Measurements from ENCODE around the gene VSIG2.
A peak's percentile ranks its signal among the peaks of the same experiment; 100 is the strongest.

VSIG2 gene

DNA sequence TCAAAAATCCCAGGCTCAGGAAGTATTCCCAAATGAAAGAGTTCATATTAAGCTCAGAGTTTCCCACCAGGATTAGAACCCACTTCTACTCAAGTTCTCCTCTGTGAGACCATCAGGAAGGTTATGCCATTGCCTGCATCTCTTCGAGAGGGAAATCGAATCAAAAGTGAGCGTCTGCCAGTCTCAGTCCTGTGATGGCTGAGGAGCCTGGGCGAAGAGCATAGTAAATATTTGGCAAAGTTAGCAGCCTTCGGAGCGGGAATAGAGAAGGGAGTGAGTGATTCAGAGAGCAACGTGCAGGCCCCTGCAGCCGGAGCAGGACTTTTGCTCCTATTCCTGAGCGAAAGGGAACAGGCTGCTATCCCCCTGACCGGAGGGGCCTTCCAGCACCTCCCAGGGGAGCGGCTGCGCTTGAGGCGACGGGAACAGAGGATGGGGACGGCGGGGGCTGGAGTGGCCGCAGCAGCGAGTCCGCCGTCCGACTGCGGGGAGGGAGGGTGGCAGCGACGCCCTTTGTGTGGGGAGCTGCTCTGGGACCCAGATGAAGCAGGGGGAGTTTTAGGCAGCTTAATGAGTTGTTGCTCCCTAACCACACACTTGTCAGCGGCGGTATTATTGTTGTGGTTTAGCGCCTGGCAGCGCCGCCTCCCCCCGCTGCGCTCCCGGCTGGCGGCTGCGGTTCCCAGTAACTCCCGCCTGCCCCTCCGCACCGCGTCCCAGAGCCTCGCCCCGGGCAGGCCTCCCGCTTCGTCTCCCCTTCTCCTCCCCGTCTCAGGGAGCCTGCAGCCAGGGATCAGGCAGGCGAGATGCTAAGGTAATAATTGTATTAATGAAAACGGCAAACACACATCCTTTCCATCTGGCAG, 34.0 kb downstream of the VSIG2 start:
- no peak for TF ChIP-seq YY1 (IDR thresholded peaks at IDR 0.05; ENCODE audit: insufficient read depth, insufficient read length)
- no peak for TF ChIP-seq SUZ12 (IDR thresholded peaks at IDR 0.05; ENCODE audit: extremely low read depth, insufficient read depth, insufficient read length)
- no peak for TF ChIP-seq ZNF274 (IDR thresholded peaks at IDR 0.05; ENCODE audit: low read depth, low read length)
- peaks cover 89% of the 10 kb centered on the region for H3K27me3 ChIP-seq (ENCODE audit: insufficient read depth, insufficient read length)
- H3K4me1 ChIP-seq (ENCODE audit: insufficient read depth, insufficient read length) = peaks cover 4% of the 10 kb centered on the region
- peak overlapping the region; percentile 25 for H3K9ac ChIP-seq (ENCODE audit: insufficient read length, low read depth)
- H3K4me3 ChIP-seq (ENCODE audit: insufficient read length, low read depth) = peak overlapping the region; percentile 35
- no peaks in the 10 kb centered on the region for H3K36me3 ChIP-seq (ENCODE audit: insufficient read depth, insufficient read length, low read length)
- DNase-seq (ENCODE audit: low read depth, low spot score) = no peak
- no peaks in the 10 kb centered on the region for H3K9me3 ChIP-seq (ENCODE audit: insufficient read depth, low read length)

- peaks cover 3% of the 10 kb centered on the region for H3K4me1 ChIP-seq (ENCODE audit: insufficient read depth, insufficient read length)
- no peaks in the 10 kb centered on the region for H3K9me3 ChIP-seq (ENCODE audit: insufficient read depth, low read length)
- TF ChIP-seq ZNF274 (IDR thresholded peaks at IDR 0.05; ENCODE audit: low read depth, low read length) (no peak), YY1 (IDR thresholded peaks at IDR 0.05; ENCODE audit: insufficient read depth, insufficient read length) (no peak), SUZ12 (IDR thresholded peaks at IDR 0.05; ENCODE audit: extremely low read depth, insufficient read depth, insufficient read length) (no peak)
- H3K4me3 ChIP-seq (ENCODE audit: insufficient read length, low read depth) = peak overlapping the region; percentile 35
- no peak for DNase-seq (ENCODE audit: low read depth, low spot score)
- H3K9ac ChIP-seq (ENCODE audit: insufficient read length, low read depth) = no peak overlapping the region
- no peaks in the 10 kb centered on the region for H3K36me3 ChIP-seq (ENCODE audit: insufficient read depth, insufficient read length, low read length)
- peaks cover 83% of the 10 kb centered on the region for H3K27me3 ChIP-seq (ENCODE audit: insufficient read depth, insufficient read length)
These were observed 34.7 kb downstream of the VSIG2 start for GRCh38 chr11:124717421-124717785.

DNA sequence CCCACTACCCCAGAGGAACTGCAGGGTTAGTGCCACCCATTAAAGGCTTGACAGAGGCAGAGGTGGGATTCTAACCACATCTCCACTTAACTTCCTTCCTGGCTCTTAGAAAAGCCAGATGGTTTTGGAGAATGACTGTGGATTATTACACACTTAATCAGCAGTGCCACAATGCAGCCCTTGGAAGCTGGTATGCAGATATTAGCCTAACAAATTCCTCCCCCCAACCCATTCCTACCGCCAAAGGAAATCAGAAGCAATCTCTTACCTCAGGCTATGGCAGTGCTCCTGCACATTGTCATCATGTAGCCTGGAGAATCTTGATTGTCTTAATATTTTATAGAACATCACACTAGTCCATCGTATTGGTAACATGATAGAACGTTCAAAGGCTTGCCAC, 35.5 kb downstream of the VSIG2 start:
- DNase-seq (ENCODE audit: low read depth, low spot score) = no peak
- peaks cover 2% of the 10 kb centered on the region for H3K4me1 ChIP-seq (ENCODE audit: insufficient read depth, insufficient read length)
- H3K36me3 ChIP-seq (ENCODE audit: insufficient read depth, insufficient read length, low read length) = no peaks in the 10 kb centered on the region
- no peak overlapping the region for H3K4me3 ChIP-seq (ENCODE audit: insufficient read length, low read depth)
- peaks cover 75% of the 10 kb centered on the region for H3K27me3 ChIP-seq (ENCODE audit: insufficient read depth, insufficient read length)
- TF ChIP-seq SUZ12 (IDR thresholded peaks at IDR 0.05; ENCODE audit: extremely low read depth, insufficient read depth, insufficient read length) (no peak), ZNF274 (IDR thresholded peaks at IDR 0.05; ENCODE audit: low read depth, low read length) (no peak), YY1 (IDR thresholded peaks at IDR 0.05; ENCODE audit: insufficient read depth, insufficient read length) (no peak)
- no peak overlapping the region for H3K9ac ChIP-seq (ENCODE audit: insufficient read length, low read depth)
- H3K9me3 ChIP-seq (ENCODE audit: insufficient read depth, low read length) = no peaks in the 10 kb centered on the region

DNA sequence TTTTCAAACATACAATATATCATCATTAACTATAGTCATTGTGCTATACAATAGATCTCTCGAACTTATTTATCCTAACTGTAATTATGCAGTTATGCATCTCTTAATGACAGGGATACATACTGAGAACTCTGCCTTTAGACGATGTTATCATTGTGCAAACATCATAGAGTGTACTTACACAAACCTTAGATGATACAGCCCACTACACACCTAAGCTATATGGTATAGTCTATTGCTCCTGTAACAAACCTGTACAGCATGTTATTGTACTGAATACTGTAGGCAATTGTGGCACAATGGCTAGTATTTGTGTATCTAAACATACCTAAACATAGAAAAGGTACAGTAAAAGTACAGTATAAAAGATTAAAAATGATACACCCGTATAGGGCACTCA, 39.7 kb downstream of the VSIG2 start:
- Histone ChIP-seq H3K9me3 (ENCODE audit: insufficient read depth, low read length) (no peaks in the 10 kb centered on the region), H3K4me3 (ENCODE audit: insufficient read length, low read depth) (no peak overlapping the region), H3K36me3 (ENCODE audit: insufficient read depth, insufficient read length, low read length) (no peaks in the 10 kb centered on the region), H3K27me3 (ENCODE audit: insufficient read depth, insufficient read length) (peaks cover 34% of the 10 kb centered on the region), H3K9ac (ENCODE audit: insufficient read length, low read depth) (no peak overlapping the region), H3K4me1 (ENCODE audit: insufficient read depth, insufficient read length) (peaks cover 2% of the 10 kb centered on the region)
- TF ChIP-seq ZNF274 (IDR thresholded peaks at IDR 0.05; ENCODE audit: low read depth, low read length) (no peak), SUZ12 (IDR thresholded peaks at IDR 0.05; ENCODE audit: extremely low read depth, insufficient read depth, insufficient read length) (no peak), YY1 (IDR thresholded peaks at IDR 0.05; ENCODE audit: insufficient read depth, insufficient read length) (no peak)
- DNase-seq (ENCODE audit: low read depth, low spot score) = no peak

DNA sequence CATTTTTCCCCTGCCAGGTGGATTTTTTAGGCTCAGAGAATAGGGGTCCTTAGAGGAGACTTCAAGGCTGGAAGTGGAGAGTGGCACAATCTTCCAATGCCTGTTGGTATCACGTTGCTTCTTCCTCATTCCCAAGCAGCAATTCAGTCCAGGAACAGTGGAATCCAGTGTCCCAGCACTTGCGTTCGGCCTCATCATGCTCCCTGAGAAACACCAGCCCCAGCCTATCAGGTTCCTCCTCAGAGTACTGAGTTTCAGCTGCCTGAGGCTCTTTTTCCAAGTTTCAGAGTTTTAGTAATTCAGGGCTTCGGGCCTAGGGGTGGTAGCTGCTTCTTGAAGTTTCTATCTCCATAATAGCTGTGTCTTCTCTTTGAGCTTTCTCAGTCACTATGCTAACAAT, 44.2 kb downstream of the VSIG2 start:
- DNase-seq (ENCODE audit: low read depth, low spot score) = no peak
- no peaks in the 10 kb centered on the region for H3K4me1 ChIP-seq (ENCODE audit: insufficient read depth, insufficient read length)
- H3K27me3 ChIP-seq (ENCODE audit: insufficient read depth, insufficient read length) = no peaks in the 10 kb centered on the region
- no peaks in the 10 kb centered on the region for H3K36me3 ChIP-seq (ENCODE audit: insufficient read depth, insufficient read length, low read length)
- TF ChIP-seq ZNF274 (IDR thresholded peaks at IDR 0.05; ENCODE audit: low read depth, low read length) (no peak), YY1 (IDR thresholded peaks at IDR 0.05; ENCODE audit: insufficient read depth, insufficient read length) (no peak), SUZ12 (IDR thresholded peaks at IDR 0.05; ENCODE audit: extremely low read depth, insufficient read depth, insufficient read length) (no peak)
- peak overlapping the region; percentile 4 for H3K4me3 ChIP-seq (ENCODE audit: insufficient read length, low read depth)
- H3K9ac ChIP-seq (ENCODE audit: insufficient read length, low read depth) = no peak overlapping the region
- 0 out of 2 replicates have a peak, but pooled peaks cover 6% of the 10 kb centered on the region for H3K9me3 ChIP-seq (ENCODE audit: insufficient read depth, low read length)

DNA sequence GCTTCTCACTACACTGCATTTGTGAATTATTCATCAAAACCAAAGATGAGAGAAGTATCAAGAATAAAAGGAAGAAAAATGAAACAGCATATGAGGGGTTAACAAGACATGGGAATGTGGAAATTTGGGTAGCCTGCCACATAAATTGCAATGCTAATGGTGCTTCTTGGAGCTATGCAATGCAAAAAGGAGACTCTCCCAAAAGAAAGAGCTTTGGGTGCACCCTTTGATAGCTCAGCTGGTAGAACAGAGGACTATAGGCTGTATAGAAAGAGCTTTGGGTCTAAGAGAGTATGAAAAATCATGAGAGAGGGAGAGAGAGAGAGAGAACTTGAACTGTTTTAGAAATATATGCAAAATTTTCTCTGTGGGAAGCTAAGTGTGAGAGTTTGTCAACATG, 52.0 kb downstream of the VSIG2 start:
- Histone ChIP-seq H3K36me3 (ENCODE audit: insufficient read depth, insufficient read length, low read length) (no peaks in the 10 kb centered on the region), H3K27me3 (ENCODE audit: insufficient read depth, insufficient read length) (no peaks in the 10 kb centered on the region), H3K4me3 (ENCODE audit: insufficient read length, low read depth) (no peak overlapping the region), H3K4me1 (ENCODE audit: insufficient read depth, insufficient read length) (no peaks in the 10 kb centered on the region), H3K9me3 (ENCODE audit: insufficient read depth, low read length) (0 out of 2 replicates have a peak, but pooled peaks cover 9% of the 10 kb centered on the region), H3K9ac (ENCODE audit: insufficient read length, low read depth) (no peak overlapping the region)
- DNase-seq (ENCODE audit: low read depth, low spot score) = no peak
- TF ChIP-seq YY1 (IDR thresholded peaks at IDR 0.05; ENCODE audit: insufficient read depth, insufficient read length) (no peak), ZNF274 (IDR thresholded peaks at IDR 0.05; ENCODE audit: low read depth, low read length) (no peak), SUZ12 (IDR thresholded peaks at IDR 0.05; ENCODE audit: extremely low read depth, insufficient read depth, insufficient read length) (no peak)

DNA sequence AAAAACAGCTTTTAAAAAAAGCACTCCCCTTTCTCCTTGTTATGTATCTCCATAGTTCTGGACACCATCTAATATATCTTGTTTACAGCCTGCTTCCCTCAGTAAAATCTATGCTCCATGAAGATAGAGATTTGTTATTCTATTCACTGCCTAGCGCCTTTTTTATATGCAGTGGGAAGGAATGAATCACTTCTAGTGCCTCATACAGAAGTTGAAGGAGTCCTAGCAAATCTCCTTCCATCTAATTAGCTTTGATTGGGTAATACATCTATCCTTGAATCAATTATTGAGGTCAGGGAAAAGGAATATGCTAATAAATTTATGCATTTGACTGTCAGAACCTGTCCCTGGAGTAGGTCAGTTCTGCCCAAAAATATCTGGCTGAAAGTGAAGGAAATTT, 52.5 kb downstream of the VSIG2 start:
- no peak overlapping the region for H3K4me3 ChIP-seq (ENCODE audit: insufficient read length, low read depth)
- H3K27me3 ChIP-seq (ENCODE audit: insufficient read depth, insufficient read length) = no peaks in the 10 kb centered on the region
- no peaks in the 10 kb centered on the region for H3K36me3 ChIP-seq (ENCODE audit: insufficient read depth, insufficient read length, low read length)
- 0 out of 2 replicates have a peak, but pooled peaks cover 9% of the 10 kb centered on the region for H3K9me3 ChIP-seq (ENCODE audit: insufficient read depth, low read length)
- H3K4me1 ChIP-seq (ENCODE audit: insufficient read depth, insufficient read length) = no peaks in the 10 kb centered on the region
- TF ChIP-seq ZNF274 (IDR thresholded peaks at IDR 0.05; ENCODE audit: low read depth, low read length) = no peak
- no peak for TF ChIP-seq YY1 (IDR thresholded peaks at IDR 0.05; ENCODE audit: insufficient read depth, insufficient read length)
- no peak for TF ChIP-seq SUZ12 (IDR thresholded peaks at IDR 0.05; ENCODE audit: extremely low read depth, insufficient read depth, insufficient read length)
- no peak for DNase-seq (ENCODE audit: low read depth, low spot score)
- no peak overlapping the region for H3K9ac ChIP-seq (ENCODE audit: insufficient read length, low read depth)

Measured in NT2/D1 (cell line).